ENCODE results near the gene PPP3CA. TPM values are rescaled to one million over a fixed set of nuclear protein-coding genes. Genes with fewer than 3 reads are reported as not detected.

PPP3CA gene
- total RNA-seq, 4 donors from 2014 or later, result 41.1 to 69.5 (median 53.6) TPM

DNA sequence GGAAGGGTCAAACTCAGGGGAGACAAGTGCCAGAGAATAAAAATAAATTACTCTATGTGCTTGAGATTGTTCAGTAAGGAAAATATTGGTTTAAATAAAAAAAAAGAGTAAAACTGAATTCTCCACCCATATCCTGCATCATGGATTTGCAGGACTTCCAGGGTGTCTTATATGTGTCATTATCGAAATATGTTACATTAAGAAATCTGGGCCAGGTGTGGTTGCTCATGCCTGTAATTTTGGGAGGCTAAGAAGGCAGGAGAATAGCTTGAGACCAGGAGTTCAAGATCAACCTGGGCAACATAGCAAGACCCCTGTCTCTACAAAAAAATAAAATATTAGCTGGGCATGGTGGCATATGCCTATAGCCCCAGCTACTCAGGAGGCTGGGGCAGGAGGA, 104.9 kb downstream of the PPP3CA start:
- TF ChIP-seq, protein P1, sequence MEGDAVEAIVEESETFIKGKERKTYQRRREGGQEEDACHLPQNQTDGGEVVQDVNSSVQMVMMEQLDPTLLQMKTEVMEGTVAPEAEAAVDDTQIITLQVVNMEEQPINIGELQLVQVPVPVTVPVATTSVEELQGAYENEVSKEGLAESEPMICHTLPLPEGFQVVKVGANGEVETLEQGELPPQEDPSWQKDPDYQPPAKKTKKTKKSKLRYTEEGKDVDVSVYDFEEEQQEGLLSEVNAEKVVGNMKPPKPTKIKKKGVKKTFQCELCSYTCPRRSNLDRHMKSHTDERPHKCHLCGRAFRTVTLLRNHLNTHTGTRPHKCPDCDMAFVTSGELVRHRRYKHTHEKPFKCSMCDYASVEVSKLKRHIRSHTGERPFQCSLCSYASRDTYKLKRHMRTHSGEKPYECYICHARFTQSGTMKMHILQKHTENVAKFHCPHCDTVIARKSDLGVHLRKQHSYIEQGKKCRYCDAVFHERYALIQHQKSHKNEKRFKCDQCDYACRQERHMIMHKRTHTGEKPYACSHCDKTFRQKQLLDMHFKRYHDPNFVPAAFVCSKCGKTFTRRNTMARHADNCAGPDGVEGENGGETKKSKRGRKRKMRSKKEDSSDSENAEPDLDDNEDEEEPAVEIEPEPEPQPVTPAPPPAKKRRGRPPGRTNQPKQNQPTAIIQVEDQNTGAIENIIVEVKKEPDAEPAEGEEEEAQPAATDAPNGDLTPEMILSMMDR (IDR thresholded peaks at IDR 0.05; ENCODE audit: low read depth), result no peak

DNA sequence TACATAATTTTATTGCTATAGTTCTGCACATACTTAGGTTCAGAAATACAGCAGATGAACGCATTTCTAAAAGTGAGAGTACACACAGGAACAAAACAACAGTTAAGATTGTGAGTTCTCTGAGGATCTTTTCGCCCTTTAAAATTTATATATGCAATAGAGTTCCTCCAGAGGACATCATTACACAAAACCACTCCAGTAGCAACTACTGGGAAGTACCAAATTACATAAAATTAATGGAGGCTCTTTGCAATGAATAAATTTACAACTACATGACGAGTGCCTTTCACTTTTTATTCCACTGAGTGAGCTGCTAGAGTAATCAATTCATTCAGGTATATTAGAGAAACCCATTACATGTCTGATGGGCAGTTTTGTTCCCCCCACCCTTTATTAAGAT, 107.2 kb downstream of the PPP3CA start:
- TF ChIP-seq, protein P1 (IDR thresholded peaks at IDR 0.05; ENCODE audit: low read depth), result no peak

DNA sequence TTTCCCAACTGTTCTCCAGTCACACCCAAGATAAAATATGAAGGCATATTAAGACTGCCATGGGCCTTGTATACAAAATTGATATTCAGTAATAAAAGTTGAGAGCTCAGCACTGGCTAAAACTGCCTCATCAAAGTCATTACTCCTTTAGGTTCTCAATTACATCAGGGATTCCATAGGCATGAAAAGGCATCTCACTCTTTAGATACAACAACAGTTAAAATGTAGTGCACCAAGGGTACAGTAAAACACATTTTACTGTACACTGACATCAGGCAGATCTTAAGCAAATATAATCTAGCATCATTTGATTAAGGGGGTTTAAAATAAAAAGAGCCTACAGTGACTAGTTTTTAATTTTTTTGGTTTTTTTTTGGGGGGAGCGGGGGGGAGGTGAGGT, 107.7 kb downstream of the PPP3CA start:
- TF ChIP-seq, protein P1 (IDR thresholded peaks at IDR 0.05; ENCODE audit: low read depth), result no peak

DNA sequence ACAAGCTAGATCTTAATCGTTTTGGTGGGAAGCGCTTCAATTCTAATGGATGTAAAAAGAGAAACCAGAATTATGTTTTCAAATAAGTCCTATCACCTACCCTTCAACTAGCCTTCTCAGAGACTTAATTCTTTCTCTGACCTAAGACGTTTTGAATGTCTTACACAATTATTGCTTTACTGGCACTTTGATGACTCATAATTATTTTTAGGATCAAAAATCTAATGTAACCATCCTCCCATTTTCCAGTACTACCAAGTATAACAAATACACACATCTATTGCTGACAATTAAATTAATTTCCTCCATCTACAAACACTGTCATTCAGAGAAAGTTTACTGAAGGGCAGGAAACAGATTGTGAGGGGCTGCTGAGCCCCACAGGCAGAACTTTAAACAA, 108.6 kb downstream of the PPP3CA start:
- TF ChIP-seq, protein P1 (IDR thresholded peaks at IDR 0.05; ENCODE audit: low read depth), result no peak

DNA sequence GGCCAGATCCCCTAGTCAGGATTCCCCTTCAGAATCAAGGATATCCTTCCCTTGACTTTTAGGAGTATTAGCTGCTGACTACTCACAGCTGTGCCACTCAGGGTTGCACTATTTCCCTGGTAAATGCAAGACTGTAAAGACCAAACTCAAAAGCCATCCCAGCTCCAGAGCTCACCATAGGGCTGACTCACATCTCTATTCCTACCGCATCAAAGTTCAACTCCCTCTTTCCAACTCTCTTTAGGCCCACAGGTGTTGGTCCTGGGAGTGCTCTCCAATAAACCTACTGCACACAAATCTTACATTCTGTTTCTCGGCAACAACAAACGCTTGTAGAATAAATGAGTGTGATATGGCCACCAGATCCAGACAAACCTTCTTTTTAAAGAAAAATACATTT, 109.6 kb downstream of the PPP3CA start:
- TF ChIP-seq, protein P1 (IDR thresholded peaks at IDR 0.05; ENCODE audit: low read depth), result no peak

DNA sequence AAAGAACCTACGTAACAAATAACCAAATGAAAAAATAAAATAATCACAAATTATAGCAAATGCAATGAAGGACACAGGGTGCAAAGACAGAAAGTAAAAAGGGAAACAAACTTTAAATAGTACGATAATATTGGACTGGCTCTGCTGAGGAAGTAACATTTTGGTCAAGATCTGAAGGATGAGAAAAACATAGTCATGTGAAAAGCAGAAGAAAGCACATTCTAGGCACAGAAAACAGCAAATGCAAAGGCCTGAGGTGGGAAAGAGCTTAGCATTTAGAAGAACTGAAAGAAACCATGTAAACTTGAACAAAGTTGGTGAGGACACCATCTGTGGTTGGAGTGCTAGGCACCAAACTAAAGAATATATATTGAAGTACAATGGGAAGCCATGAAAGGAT, 111.2 kb downstream of the PPP3CA start:
- TF ChIP-seq, protein P1 (IDR thresholded peaks at IDR 0.05; ENCODE audit: low read depth), result no peak

DNA sequence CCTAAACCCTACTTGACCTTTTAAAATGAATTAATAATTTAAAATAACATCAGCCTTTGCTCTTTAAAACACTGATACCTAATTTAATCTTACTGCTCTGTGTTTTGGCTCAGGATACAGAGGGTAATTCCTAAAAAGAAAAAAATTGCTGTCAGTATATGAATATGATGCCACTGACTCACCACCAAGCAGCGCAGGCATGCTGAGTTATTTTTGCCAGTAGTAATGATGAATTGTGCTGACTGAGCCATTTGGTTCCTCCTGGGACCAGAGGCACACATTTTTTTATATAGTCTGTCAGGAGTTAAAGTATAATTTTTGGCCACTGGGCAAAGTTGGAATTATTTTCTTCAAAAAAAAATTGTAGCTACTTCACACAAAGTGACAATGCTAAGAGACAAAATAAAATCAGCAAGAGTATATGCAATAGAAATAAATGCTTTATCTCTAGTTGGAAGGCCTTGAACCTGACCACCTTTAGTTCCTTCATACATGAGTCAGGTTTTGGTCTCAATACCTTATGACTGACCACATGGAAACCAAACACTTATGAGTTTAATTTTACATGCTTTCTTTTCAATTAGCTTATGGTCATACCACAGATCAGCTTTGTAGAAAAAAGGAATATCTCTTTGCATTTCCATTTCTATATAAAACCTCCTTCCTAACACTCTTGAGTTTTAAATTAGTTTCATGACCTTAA, 115.1 kb downstream of the PPP3CA start:
- TF ChIP-seq, protein P1 (IDR thresholded peaks at IDR 0.05; ENCODE audit: low read depth), result no peak
